T-helper 2 cell treated with Interferon-gamma antibody and Interleukin-4, amounts not matched to agents 5 μg/mL and 100 μg/mL, for 36 hours (primary cell): ENCODE measurements around the gene RBMS1.
"Not testable (repeated sequence)": the region's sequence is repeated elsewhere in the genome, so short reads cannot be mapped to it uniquely, and the experiment has no call there.

Source experiments
- DNase-seq: peaks from one replicate; pipeline ENCODE4 v3.0.0; 2021; ENCODE audit warnings: low spot score
- H3K27ac Mint-ChIP-seq: one replicate; pipeline ENCODE4 v1.8.0; 2021; ENCODE audit warnings: mild to moderate bottlenecking, mixed read lengths
- H3K27me3 Mint-ChIP-seq: one replicate; pipeline ENCODE4 v1.8.0; 2021; ENCODE audit warnings: low read depth, mixed read lengths
- H3K36me3 Mint-ChIP-seq: one replicate; pipeline ENCODE4 v1.8.0; 2021; ENCODE audit warnings: low read depth, mixed read lengths
- H3K4me1 Mint-ChIP-seq: one replicate; pipeline ENCODE4 v1.8.0; 2021; ENCODE audit warnings: low read depth, mixed read lengths
- H3K4me3 Mint-ChIP-seq: one replicate; pipeline ENCODE4 v1.8.0; 2022; ENCODE audit warnings: mild to moderate bottlenecking, moderate library complexity, mixed read lengths
- H3K9me3 Mint-ChIP-seq: one replicate; pipeline ENCODE4 v1.8.0; 2021; ENCODE audit warnings: mixed read lengths

RBMS1 gene

GRCh38 chr2:160377204-160377995 lies 116.2 kb downstream of the RBMS1 start:
- Mint-ChIP-seq H3K27me3 (no peaks in the 10 kb centered on the region), H3K27ac (no peak overlapping the region), H3K4me3 (no peak overlapping the region), H3K4me1 (peaks cover 52% of the 10 kb centered on the region), H3K9me3 (no peaks in the 10 kb centered on the region), H3K36me3 (peaks cover 9% of the 10 kb centered on the region)
- no peak for DNase-seq

- no peak overlapping the region for H3K4me3 Mint-ChIP-seq
- H3K27ac Mint-ChIP-seq: no peak overlapping the region
- no peak for DNase-seq
- H3K4me1 Mint-ChIP-seq: peaks cover 52% of the 10 kb centered on the region
- H3K9me3 Mint-ChIP-seq: no peaks in the 10 kb centered on the region
- peaks cover 9% of the 10 kb centered on the region for H3K36me3 Mint-ChIP-seq
- H3K27me3 Mint-ChIP-seq: no peaks in the 10 kb centered on the region
Measured at GRCh38 chr2:160376576-160376975, 117.0 kb downstream of the RBMS1 start.

- Mint-ChIP-seq H3K4me3 (peak overlapping the region; percentile 25), H3K4me1 (peaks cover 51% of the 10 kb centered on the region), H3K27me3 (no peaks in the 10 kb centered on the region), H3K9me3 (no peaks in the 10 kb centered on the region), H3K36me3 (peaks cover 7% of the 10 kb centered on the region), H3K27ac (no peak overlapping the region)
- DNase-seq: no peak
Measured at GRCh38 chr2:160375802-160376469, 117.7 kb downstream of the RBMS1 start.

- no peaks in the 10 kb centered on the region for H3K27me3 Mint-ChIP-seq
- peaks cover 47% of the 10 kb centered on the region for H3K4me1 Mint-ChIP-seq
- DNase-seq: no peak
- H3K27ac Mint-ChIP-seq: no peak overlapping the region
- no peaks in the 10 kb centered on the region for H3K9me3 Mint-ChIP-seq
- H3K4me3 Mint-ChIP-seq: no peak overlapping the region
- peaks cover 5% of the 10 kb centered on the region for H3K36me3 Mint-ChIP-seq
Measured at GRCh38 chr2:160375037-160375436, 118.6 kb downstream of the RBMS1 start.

- no peaks in the 10 kb centered on the region for H3K9me3 Mint-ChIP-seq
- no peak overlapping the region for H3K4me3 Mint-ChIP-seq
- peaks cover 44% of the 10 kb centered on the region for H3K4me1 Mint-ChIP-seq
- no peaks in the 10 kb centered on the region for H3K27me3 Mint-ChIP-seq
- H3K36me3 Mint-ChIP-seq: peaks cover 2% of the 10 kb centered on the region
- no peak overlapping the region for H3K27ac Mint-ChIP-seq
- no peak for DNase-seq
Measured at GRCh38 chr2:160373666-160374065, 119.9 kb downstream of the RBMS1 start.

- Mint-ChIP-seq H3K4me3 (no peak overlapping the region), H3K27me3 (no peaks in the 10 kb centered on the region), H3K27ac (no peak overlapping the region), H3K36me3 (peaks cover 2% of the 10 kb centered on the region), H3K4me1 (peaks cover 43% of the 10 kb centered on the region), H3K9me3 (no peaks in the 10 kb centered on the region)
- no peak for DNase-seq
Measured at GRCh38 chr2:160373263-160373662, 120.3 kb downstream of the RBMS1 start.

- no peaks in the 10 kb centered on the region for H3K27me3 Mint-ChIP-seq
- H3K4me3 Mint-ChIP-seq: no peak overlapping the region
- DNase-seq: no peak
- H3K9me3 Mint-ChIP-seq: no peaks in the 10 kb centered on the region
- H3K4me1 Mint-ChIP-seq: peaks cover 48% of the 10 kb centered on the region
- H3K27ac Mint-ChIP-seq: no peak overlapping the region
- H3K36me3 Mint-ChIP-seq: peaks cover 2% of the 10 kb centered on the region
Measured at GRCh38 chr2:160372585-160372984, 121.0 kb downstream of the RBMS1 start.

- Mint-ChIP-seq H3K4me1 (peaks cover 46% of the 10 kb centered on the region), H3K36me3 (peaks cover 2% of the 10 kb centered on the region), H3K27ac (no peak overlapping the region), H3K9me3 (no peaks in the 10 kb centered on the region), H3K4me3 (no peak overlapping the region), H3K27me3 (no peaks in the 10 kb centered on the region)
- DNase-seq: no peak
Measured at GRCh38 chr2:160372010-160372356, 121.6 kb downstream of the RBMS1 start.

GRCh38 chr2:160371251-160372009 lies 122.2 kb downstream of the RBMS1 start:
- no peaks in the 10 kb centered on the region for H3K9me3 Mint-ChIP-seq
- no peaks in the 10 kb centered on the region for H3K27me3 Mint-ChIP-seq
- H3K4me3 Mint-ChIP-seq: no peak overlapping the region
- peaks cover 46% of the 10 kb centered on the region for H3K4me1 Mint-ChIP-seq
- H3K36me3 Mint-ChIP-seq: peaks cover 5% of the 10 kb centered on the region
- no peak overlapping the region for H3K27ac Mint-ChIP-seq
- no peak for DNase-seq

GRCh38 chr2:160368988-160369930 lies 124.3 kb downstream of the RBMS1 start:
- H3K4me1 Mint-ChIP-seq: peaks cover 39% of the 10 kb centered on the region
- peaks cover 14% of the 10 kb centered on the region for H3K36me3 Mint-ChIP-seq

GRCh38 chr2:160367887-160368286 lies 125.7 kb downstream of the RBMS1 start:
- no peak overlapping the region for H3K4me3 Mint-ChIP-seq
- H3K36me3 Mint-ChIP-seq: peaks cover 16% of the 10 kb centered on the region
- no peaks in the 10 kb centered on the region for H3K9me3 Mint-ChIP-seq
- no peak for DNase-seq
- H3K4me1 Mint-ChIP-seq: peaks cover 38% of the 10 kb centered on the region
- H3K27ac Mint-ChIP-seq: no peak overlapping the region
- no peaks in the 10 kb centered on the region for H3K27me3 Mint-ChIP-seq

More at GRCh38 chr2:160368988-160369930, 124.3 kb downstream of the RBMS1 start:
- Mint-ChIP-seq H3K4me3 (no peak overlapping the region), H3K9me3 (no peaks in the 10 kb centered on the region), H3K27me3 (no peaks in the 10 kb centered on the region), H3K27ac (no peak overlapping the region)
- DNase-seq: no peak

GRCh38 chr2:160367139-160367538 lies 126.5 kb downstream of the RBMS1 start:
- not testable (repeated sequence) for H3K27ac Mint-ChIP-seq, H3K4me3 Mint-ChIP-seq, H3K27me3 Mint-ChIP-seq, DNase-seq, H3K9me3 Mint-ChIP-seq
- Mint-ChIP-seq H3K4me1 (peaks cover 33% of the 10 kb centered on the region), H3K36me3 (peaks cover 16% of the 10 kb centered on the region)

GRCh38 chr2:160366474-160366873 lies 127.1 kb downstream of the RBMS1 start:
- DNase-seq: no peak
- Mint-ChIP-seq H3K4me3 (no peak overlapping the region), H3K4me1 (peaks cover 27% of the 10 kb centered on the region), H3K36me3 (peaks cover 16% of the 10 kb centered on the region), H3K27me3 (no peaks in the 10 kb centered on the region), H3K27ac (no peak overlapping the region), H3K9me3 (no peaks in the 10 kb centered on the region)
